Esophagus muscularis mucosa (tissue), 4 donors: Measurements from ENCODE around the gene PRKRIP1.

ENCODE experiments used
- EP300 ChIP-seq: sonication (generic); formaldehyde crosslinking; IDR thresholded peaks from one replicate; pipeline ENCODE4 v1.6.1; 2017; ENCODE audit warnings: antibody characterized with exemption
- POLR2A ChIP-seq: fragments of 450-650 bp; IDR thresholded peaks from one replicate; pipeline ENCODE4 v1.6.1; 2017; ENCODE audit warnings: antibody characterized with exemption, moderate library complexity, mild to moderate bottlenecking, low read depth
- TF ChIP-seq, protein P1 (sequence below), 3 experiments: fragments of 200-600 bp in 2 of 3; fragments of 450-650 bp in 1 of 3; sonication (generic) in 2 of 3; IDR thresholded peaks; one replicate each; pipeline ENCODE4 v1.5.1; 2017 to 2019; ENCODE audit warnings: antibody characterized with exemption in 3 of 3, mild to moderate bottlenecking in 2 of 3, moderate library complexity in 1 of 3

DNA sequence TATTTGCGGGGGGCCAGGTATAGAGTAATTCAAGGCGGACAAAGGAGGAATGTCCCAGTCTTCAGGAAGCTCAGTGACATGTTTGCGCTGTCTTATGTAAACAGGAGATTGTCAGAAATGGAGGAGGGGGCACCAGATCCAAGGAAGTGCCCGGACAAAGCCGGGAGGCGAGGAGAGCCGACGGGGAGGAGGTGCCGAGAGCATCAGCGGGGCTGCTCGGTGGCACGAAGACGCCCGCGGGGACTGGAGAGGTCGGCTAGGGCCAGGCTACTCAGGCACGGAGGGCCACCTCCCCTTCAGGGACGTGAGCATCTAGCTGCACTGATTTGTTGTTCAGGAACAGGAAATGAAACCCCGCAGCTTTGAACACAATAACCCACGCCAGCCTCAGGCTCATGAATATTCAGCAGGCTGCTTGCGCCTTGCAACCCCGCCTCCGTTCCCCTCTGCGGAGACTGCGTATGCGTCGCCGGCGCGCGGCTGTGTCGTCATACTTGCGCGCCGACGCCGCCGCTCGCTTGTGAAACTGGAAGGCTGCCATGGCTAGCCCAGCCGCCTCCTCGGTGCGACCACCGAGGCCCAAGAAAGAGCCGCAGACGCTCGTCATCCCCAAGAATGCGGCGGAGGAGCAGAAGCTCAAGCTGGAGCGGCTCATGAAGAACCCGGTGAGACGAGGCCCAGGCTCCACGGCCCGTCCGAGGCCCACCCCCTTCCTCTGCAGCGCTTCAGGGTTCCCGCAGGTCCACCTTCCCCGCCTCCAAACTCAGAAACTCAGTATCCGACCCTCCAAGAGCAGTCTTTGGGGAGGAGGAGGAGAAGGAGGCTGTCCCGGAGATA is at the start of gene PRKRIP1:
- TF ChIP-seq POLR2A, result no peak
- TF ChIP-seq, protein P1, sequence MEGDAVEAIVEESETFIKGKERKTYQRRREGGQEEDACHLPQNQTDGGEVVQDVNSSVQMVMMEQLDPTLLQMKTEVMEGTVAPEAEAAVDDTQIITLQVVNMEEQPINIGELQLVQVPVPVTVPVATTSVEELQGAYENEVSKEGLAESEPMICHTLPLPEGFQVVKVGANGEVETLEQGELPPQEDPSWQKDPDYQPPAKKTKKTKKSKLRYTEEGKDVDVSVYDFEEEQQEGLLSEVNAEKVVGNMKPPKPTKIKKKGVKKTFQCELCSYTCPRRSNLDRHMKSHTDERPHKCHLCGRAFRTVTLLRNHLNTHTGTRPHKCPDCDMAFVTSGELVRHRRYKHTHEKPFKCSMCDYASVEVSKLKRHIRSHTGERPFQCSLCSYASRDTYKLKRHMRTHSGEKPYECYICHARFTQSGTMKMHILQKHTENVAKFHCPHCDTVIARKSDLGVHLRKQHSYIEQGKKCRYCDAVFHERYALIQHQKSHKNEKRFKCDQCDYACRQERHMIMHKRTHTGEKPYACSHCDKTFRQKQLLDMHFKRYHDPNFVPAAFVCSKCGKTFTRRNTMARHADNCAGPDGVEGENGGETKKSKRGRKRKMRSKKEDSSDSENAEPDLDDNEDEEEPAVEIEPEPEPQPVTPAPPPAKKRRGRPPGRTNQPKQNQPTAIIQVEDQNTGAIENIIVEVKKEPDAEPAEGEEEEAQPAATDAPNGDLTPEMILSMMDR (IDR thresholded peaks at IDR 0.05), result no peak
- no peak for TF ChIP-seq EP300
